Skin epidermis (tissue), 12 donors: ENCODE measurements around the gene FBXO17.

Source experiments
- H3K27ac ChIP-seq, 21 experiments: fragments of 200-600 bp; sonication (generic) in 11 of 21; one replicate each; pipeline ENCODE4 v1.5.0; 2020; ENCODE audit warnings: mild to moderate bottlenecking in 3 of 21, inconsistent platforms in 2 of 21, moderate library complexity in 2 of 21
- H3K4me3 ChIP-seq, 7 experiments: fragments of 200-600 bp; sonication (generic) in 2 of 7; one replicate each; pipeline ENCODE4 v1.5.0; 2020; ENCODE audit warnings: inconsistent platforms in 2 of 7, mild to moderate bottlenecking in 2 of 7, moderate library complexity in 1 of 7

The FBXO17 gene

DNA sequence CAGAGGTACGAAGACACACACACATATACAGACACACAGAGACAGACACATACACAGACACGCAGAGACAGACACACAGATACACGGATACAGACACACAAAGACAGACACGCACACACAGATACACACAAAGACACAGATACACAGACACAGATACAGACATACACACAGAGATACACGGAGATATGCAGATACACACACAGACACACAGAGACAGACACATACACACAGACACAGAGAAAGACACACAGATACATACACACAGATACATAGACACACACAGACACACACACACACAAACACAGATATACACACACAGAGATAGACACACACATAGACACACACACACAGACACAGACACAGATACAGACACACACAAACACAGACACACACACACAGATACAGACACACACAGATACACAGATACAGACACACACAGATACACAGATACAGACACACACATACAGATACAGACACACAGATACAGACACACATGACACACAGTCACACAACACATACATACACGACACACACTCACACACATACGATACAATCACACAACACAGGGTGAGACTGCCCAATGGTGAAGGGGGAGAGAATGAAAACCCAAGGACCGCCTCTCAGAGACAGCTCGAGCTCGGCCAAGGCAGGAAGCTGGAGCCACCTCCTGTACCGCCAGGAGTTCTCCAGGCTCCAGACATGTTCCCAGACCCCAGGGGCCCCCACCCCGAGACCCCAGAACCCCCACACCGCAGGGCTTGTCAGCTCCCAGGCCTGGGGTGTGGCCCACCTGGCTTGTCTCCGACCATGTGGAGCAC, 54.7 kb downstream of the FBXO17 start:
- H3K4me3 ChIP-seq: no peak overlapping the region
- H3K27ac ChIP-seq: no peak overlapping the region

- no peak overlapping the region for H3K4me3 ChIP-seq
- H3K27ac ChIP-seq: no peak overlapping the region
Observed at GRCh38 chr19:38919837-38920601, 55.5 kb downstream of the FBXO17 start.

DNA sequence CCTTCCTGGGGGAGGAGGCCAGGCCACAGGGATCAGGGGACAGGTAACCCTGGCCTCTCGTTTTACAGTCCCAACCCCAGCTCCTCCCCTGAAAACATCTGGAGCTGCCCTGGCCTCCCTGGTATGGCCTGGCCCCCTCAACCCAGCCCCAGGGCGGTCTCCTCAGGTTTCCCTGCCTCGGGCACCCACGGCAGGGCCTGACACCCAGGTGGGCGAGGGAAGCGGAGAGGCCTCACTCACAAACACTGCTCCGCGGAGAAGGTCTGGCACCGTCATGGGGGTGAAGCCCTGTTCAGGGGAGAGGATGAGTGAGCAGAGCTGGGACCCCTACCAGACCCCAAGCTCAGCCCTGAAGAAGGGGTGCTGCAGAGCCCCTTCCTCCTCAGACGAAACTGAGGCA, 57.0 kb downstream of the FBXO17 start:
- Histone ChIP-seq H3K4me3 (no peak overlapping the region), H3K27ac (no peak overlapping the region)

- Histone ChIP-seq H3K27ac (no peak overlapping the region), H3K4me3 (no peak overlapping the region)
Observed at GRCh38 chr19:38917921-38918491, 57.5 kb downstream of the FBXO17 start.

DNA sequence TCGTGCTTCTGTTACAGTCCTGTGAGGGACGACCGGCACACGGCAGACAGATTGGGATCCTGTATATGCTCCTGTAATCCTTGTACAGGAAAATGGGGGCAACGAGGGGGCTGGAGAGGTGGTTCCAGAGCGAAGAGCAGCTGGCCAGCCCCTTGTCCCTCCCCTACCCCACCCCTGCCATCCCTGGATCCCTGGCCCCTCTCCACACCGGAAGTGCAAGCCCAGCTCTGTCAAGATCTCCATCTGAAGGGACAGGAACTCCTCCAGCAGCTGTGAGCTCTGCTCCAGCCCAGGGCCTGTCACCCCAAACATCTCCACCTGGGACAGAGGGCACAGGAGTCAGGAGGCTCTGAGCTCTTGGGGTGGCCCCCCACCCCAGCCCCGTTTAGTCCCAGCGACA, 58.0 kb downstream of the FBXO17 start:
- Histone ChIP-seq H3K27ac (no peak overlapping the region), H3K4me3 (no peak overlapping the region)

- no peak overlapping the region for H3K27ac ChIP-seq
- H3K4me3 ChIP-seq: no peak overlapping the region
Observed at GRCh38 chr19:38915329-38916321, 59.9 kb downstream of the FBXO17 start.

DNA sequence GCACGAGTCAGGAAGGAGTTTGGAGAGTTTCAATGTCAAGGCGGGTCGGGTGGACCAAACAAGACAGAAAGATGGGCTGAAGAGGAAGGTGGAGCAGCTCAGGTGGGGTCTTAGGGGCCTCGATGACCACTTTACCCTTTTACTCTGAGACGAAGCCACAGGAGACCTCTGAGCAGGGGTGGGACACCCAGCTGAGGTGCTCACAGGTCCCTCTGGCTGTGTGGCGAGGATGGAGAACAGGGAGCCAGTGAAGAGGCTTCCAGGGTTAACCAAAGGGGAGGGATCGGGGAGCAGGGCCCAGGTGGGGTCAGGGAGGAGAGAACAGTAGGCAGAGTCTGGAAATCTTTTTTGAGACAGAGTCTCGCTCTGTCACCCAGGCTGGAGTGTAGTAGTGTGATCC, 61.6 kb downstream of the FBXO17 start:
- Histone ChIP-seq H3K4me3 (no peak overlapping the region), H3K27ac (no peak overlapping the region)

GRCh38 chr19:38912600-38913514, 62.7 kb downstream of the FBXO17 start:
- H3K27ac ChIP-seq: no peak overlapping the region
- no peak overlapping the region for H3K4me3 ChIP-seq

DNA sequence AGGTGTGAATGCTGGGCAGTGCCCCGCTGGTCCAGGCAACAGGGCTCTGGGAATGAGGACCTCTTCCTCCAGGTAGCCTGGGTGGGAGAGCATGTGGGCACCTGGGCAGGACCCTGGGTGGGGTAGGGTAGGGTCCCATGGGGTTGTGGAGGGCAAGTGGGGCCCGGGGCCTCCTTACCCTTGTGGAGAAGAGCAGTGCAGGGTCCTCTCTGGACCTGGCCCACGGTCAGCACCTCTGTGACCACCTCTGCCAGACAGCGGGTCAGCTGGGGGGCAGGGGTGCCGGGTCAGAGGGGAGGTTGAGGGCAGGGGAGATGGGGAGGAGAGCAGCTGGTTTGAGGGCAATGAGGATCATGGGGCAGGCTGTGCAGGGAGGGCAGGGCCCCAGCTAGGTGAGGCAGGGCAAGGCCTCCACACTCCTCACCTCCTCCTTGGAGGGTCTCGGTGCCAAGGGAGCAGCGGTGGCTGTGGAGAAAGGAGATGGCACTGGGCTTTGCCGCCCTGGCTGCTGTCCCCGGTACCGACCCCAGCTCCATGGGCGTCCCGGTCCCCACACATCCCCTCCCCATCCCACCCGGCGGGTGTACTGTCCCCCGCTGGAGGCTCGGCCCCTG, 64.0 kb downstream of the FBXO17 start:
- Histone ChIP-seq H3K27ac (no peak overlapping the region), H3K4me3 (no peak overlapping the region)

GRCh38 chr19:38910488-38910887, 65.1 kb downstream of the FBXO17 start:
- H3K4me3 ChIP-seq: no peak overlapping the region
- no peak overlapping the region for H3K27ac ChIP-seq

GRCh38 chr19:38908911-38909310, 66.6 kb downstream of the FBXO17 start:
- Histone ChIP-seq H3K4me3 (no peak overlapping the region), H3K27ac (no peak overlapping the region)

DNA sequence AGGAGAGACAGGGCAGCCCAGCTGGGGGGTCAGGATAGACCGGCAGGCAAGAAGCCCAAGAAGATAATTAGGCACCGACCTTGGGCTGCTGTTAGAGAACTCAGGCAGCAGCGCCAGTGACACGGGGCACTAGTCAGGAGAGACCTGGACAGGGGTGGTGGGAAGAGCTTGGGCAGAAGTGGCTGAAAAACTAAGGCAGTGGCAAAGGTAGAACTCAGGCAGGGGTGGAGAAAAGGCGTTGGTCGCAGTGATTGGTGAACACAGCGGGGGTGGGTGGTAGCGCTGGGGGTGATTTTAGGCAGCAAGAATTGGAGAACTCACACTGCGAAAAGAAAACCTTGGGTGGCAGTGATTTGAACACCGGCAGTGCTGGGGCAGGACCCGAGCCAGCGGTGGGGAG, 67.9 kb downstream of the FBXO17 start:
- no peak overlapping the region for H3K27ac ChIP-seq
- no peak overlapping the region for H3K4me3 ChIP-seq

DNA sequence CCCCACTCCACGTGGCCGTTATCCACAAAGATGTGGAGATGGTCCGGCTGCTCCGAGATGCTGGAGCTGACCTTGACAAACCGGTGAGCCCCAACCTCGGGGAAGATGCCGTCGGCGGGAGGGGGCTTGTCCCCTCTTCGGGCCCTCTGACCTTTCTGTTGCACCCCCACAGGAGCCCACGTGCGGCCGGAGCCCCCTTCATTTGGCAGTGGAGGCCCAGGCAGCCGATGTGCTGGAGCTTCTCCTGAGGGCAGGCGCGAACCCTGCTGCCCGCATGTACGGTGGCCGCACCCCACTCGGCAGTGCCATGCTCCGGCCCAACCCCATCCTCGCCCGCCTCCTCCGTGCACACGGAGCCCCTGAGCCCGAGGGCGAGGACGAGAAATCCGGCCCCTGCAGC, 68.3 kb downstream of the FBXO17 start:
- Histone ChIP-seq H3K4me3 (no peak overlapping the region), H3K27ac (no peak overlapping the region)

GRCh38 chr19:38905620-38906019, 69.9 kb downstream of the FBXO17 start:
- Histone ChIP-seq H3K4me3 (no peak overlapping the region), H3K27ac (no peak overlapping the region)

GRCh38 chr19:38904581-38905539, 70.7 kb downstream of the FBXO17 start:
- H3K4me3 ChIP-seq: no peak overlapping the region
- H3K27ac ChIP-seq: no peak overlapping the region

DNA sequence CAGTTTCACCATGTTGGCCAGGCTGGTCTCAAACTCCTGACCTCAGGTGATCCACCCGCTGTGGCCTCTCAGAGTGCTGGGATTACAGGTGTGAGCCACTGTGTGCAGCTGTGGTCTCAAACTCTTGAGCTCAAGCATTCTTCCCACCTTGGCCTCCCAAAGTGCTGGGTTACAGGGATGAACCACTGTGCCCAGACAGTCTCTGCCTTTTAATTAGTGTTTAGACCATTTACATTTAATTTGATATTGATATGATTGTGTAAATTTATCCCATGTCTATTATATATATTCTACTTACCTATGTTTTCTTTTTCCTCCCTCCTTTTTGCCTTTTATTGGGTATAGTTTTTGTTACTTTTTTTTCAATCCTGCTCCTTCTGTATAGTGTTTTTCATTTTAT, 73.9 kb downstream of the FBXO17 start:
- Histone ChIP-seq H3K27ac (no peak overlapping the region), H3K4me3 (no peak overlapping the region)

DNA sequence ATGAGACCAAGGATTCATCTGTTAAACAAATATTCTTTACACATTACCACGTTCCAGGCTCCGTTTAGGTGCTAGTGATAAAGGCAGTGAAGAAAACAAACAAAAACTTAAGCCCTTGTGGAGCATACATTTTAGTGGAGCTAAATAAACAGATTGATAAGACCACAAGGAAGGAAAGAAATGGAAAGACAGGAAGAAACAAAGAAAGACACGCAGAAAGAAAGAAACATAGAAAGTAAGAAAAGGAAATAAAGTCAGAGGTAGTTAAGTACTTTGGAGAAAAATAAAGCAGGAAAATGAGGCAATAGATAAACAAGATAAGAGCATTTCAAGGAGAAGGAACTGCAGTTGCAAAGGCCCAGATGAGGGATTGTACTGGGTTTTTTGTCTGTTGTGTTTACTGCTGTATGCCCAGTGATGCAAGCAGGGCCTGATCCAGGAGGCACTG, 74.8 kb downstream of the FBXO17 start:
- Histone ChIP-seq H3K27ac (peak overlapping the region in 13 of 21 experiments; percentile 82 to 96 (median 90)), H3K4me3 (peak overlapping the region in 5 of 7 experiments; percentile 73 to 92 (median 76))
